H1 (cell line): ENCODE measurements around the gene CALY. TPM values are rescaled to one million over a fixed set of nuclear protein-coding genes. Genes with fewer than 3 reads are reported as not detected.

Experiments used
- BACH1 ChIP-seq: IDR thresholded peaks from 2 replicates; pipeline ENCODE4 v1.6.1; 2012; ENCODE audit warnings: low read length, improper control_type of control experiment
- BRCA1 ChIP-seq: IDR thresholded peaks from 2 replicates; pipeline ENCODE4 v1.6.1; 2012; ENCODE audit warnings: low read depth, low read length, improper control_type of control experiment
- CBX5 ChIP-seq: fragments of 300-800, 300-1000 bp; sonication (generic); IDR thresholded peaks from 2 replicates; pipeline ENCODE4 v1.7.1; 2016; ENCODE audit warnings: antibody characterized with exemption, low read length, low read depth
- CHD1 ChIP-seq: IDR thresholded peaks from 2 replicates; pipeline ENCODE4 v1.6.1; 2012; ENCODE audit warnings: low read depth, low read length, improper control_type of control experiment
- E2F6 ChIP-seq: IDR thresholded peaks from 2 replicates; pipeline ENCODE4 v1.6.1; 2012; ENCODE audit warnings: inconsistent platforms
- EGR1 ChIP-seq: IDR thresholded peaks from 2 replicates; pipeline ENCODE4 v1.6.1; 2011; ENCODE audit warnings: low read depth, low read length, borderline replicate concordance
- EZH2 ChIP-seq: fragments of 200-600 bp; sonication (generic); IDR thresholded peaks from 2 replicates; pipeline ENCODE4 v1.7.1; 2012; ENCODE audit warnings: low read depth, mild to moderate bottlenecking, moderate library complexity, low read length, inconsistent platforms; ENCODE audit not compliant: severe bottlenecking
- FOSL1 ChIP-seq: IDR thresholded peaks from 2 replicates; pipeline ENCODE4 v1.6.1; 2011; ENCODE audit warnings: mild to moderate bottlenecking, low read depth, low read length, moderate library complexity; ENCODE audit not compliant: insufficient read depth
- HDAC6 ChIP-seq: IDR thresholded peaks from one replicate; pipeline ENCODE4 v1.7.1; 2012; ENCODE audit warnings: low read depth, mild to moderate bottlenecking, inconsistent platforms, low read length, moderate library complexity
- JUN ChIP-seq: IDR thresholded peaks from 2 replicates; pipeline ENCODE4 v1.6.1; 2011; ENCODE audit warnings: low read depth, mild to moderate bottlenecking, improper control_type of control experiment, low read length
- JUND ChIP-seq: IDR thresholded peaks from 2 replicates; pipeline ENCODE4 v1.6.1; 2011; ENCODE audit warnings: mild to moderate bottlenecking, improper control_type of control experiment, low read length
- KDM4A ChIP-seq: IDR thresholded peaks from one replicate; pipeline ENCODE4 v1.7.1; 2012; ENCODE audit warnings: low read depth, mild to moderate bottlenecking, moderate library complexity, low read length, inconsistent platforms; ENCODE audit not compliant: severe bottlenecking
- KDM5A ChIP-seq: fragments of 200-600 bp; IDR thresholded peaks from 2 replicates; pipeline ENCODE4 v1.7.1; 2012; ENCODE audit warnings: mild to moderate bottlenecking, low read length, inconsistent platforms, mixed read lengths
- NANOG ChIP-seq: IDR thresholded peaks from 2 replicates; pipeline ENCODE4 v1.6.1; 2011; ENCODE audit warnings: low read length, low read depth, mild to moderate bottlenecking, inconsistent platforms; ENCODE audit not compliant: insufficient read depth, poor library complexity, severe bottlenecking
- NRF1 ChIP-seq: IDR thresholded peaks from 2 replicates; pipeline ENCODE4 v1.6.1; 2011; ENCODE audit warnings: mild to moderate bottlenecking, low read depth, low read length, improper control_type of control experiment
- POLR2A ChIP-seq, 2 experiments: IDR thresholded peaks; 1 replicate in 1 of 2; 2 replicates in 1 of 2; pipeline ENCODE4 v1.6.1; 2011; ENCODE audit warnings: low read depth in 2 of 2, low read length in 2 of 2, mild to moderate bottlenecking in 2 of 2; ENCODE audit errors: control extremely low read depth in 1 of 2
- RNF2 ChIP-seq: fragments of 200-900, 300-1000 bp; sonication (generic); IDR thresholded peaks from 2 replicates; pipeline ENCODE4 v1.7.1; 2016; ENCODE audit warnings: borderline replicate concordance, low read depth, mild to moderate bottlenecking, antibody characterized with exemption, low read length; ENCODE audit not compliant: poor library complexity, severe bottlenecking; ENCODE audit errors: missing control alignments
- SAP30 ChIP-seq: fragments of 300-600 bp; sonication (generic); IDR thresholded peaks from 2 replicates; pipeline ENCODE4 v1.7.1; 2012; ENCODE audit warnings: low read length, moderate library complexity, mild to moderate bottlenecking, inconsistent platforms; ENCODE audit not compliant: insufficient read depth, insufficient replicate concordance
- SIRT6 ChIP-seq: IDR thresholded peaks from one replicate; pipeline ENCODE4 v1.7.1; 2012; ENCODE audit warnings: low read length, inconsistent platforms
- TAF7 ChIP-seq: optimal IDR thresholded peaks from 2 replicates; pipeline ENCODE3; 2011; ENCODE audit warnings: low read depth, mild to moderate bottlenecking, inconsistent platforms, low read length, moderate library complexity, borderline replicate concordance
- polyA plus RNA-seq, 7 experiments: library from polyadenylated mRNA; depleted of rRNA in 3 of 7; stranded (reverse) in 5 of 7; unstranded in 2 of 7; fragments of >200 nt in 5 of 7; fragments of 200-250 nt in 2 of 7; gene quantifications; 1 replicate in 5 of 7; 2 replicates in 1 of 7; 4 replicates in 1 of 7; pipeline versions ENCODE4 v1.2.1 to v1.2.3, GENCODE V29; 2011 to 2013; ENCODE audit warnings: missing spikeins in 2 of 7, mixed read lengths in 2 of 7
- total RNA-seq: library from RNA; stranded (reverse); fragmentation: NEBNext Ultra II Directional; extraction: Animal tissue kit (Norgen Biotek cat#: 25700); gene quantifications from 2 replicates; pipeline ENCODE4 v1.2.1, GENCODE V29; 2021
- TF ChIP-seq, protein P1 (sequence below): IDR thresholded peaks from 2 replicates; pipeline ENCODE4 v1.6.1; 2011; ENCODE audit warnings: low read length, improper control_type of control experiment
- TF ChIP-seq, protein P2 (sequence below): IDR thresholded peaks from 2 replicates; pipeline ENCODE4 v1.6.1; 2012; ENCODE audit warnings: inconsistent platforms

The CALY gene
- total and polyA plus RNA-seq, 2 of the 8 experiments (the other 6 are each of a cell fraction or from before 2014, with no cell fraction given) = 1.3 to 1.5 TPM

DNA sequence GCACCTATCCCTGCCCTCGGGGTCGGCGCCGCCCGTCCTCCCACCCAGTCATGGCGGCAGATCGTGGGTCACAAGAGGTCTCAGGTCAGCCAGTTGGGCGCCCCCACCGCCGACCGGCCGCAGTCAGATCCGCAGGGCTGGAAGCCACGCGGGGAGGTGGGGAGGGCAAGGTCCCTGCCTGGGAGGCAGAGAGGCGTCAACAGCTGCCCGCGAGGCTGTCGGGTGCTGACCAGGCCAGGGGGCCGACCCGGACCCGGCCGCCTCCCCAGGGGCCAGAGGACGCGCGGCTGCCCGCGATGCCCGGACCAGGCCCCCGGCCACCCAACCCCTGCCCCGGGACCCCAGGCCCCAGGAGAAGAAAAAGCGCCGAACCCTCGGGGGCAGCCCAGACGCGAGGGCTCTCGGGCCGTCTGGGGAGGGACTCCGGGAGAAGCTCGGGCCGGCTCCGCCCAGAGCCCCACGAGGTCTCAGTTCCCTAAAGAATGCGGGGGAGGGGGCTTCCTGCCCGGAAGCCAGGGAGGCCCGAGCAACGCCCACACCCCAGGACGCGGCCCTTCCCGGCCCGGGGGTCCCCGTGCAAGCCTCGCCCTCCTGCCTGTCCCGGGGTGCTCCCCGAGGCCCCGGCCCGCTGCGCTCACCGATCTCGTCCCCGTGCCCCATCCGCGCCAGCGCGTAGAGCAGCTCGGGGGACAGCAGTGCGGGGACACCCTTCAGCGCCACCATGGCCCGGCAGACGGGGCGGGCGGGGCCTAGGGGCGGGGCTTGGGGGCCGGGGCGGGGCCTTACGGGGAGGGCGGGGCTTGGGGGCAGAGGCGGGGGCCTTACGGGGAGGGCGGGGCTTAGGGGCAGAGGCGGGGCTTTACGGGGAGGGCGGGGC is 20.8 kb upstream of the CALY start, which contains the start of gene FUOM (continued):
- TF ChIP-seq SAP30 = no peak
- no peak for TF ChIP-seq JUN
- no peak for TF ChIP-seq SIRT6
- TF ChIP-seq EGR1 = peak; percentile 89; the same call in 1 of the 2 replicates
- no peak for TF ChIP-seq EZH2
- TF ChIP-seq BRCA1 = no peak
- TF ChIP-seq CBX5 = no peak
- 0 out of 2 replicates have a peak, but pooled peaks have one; percentile 8 for TF ChIP-seq E2F6
- no peak for TF ChIP-seq FOSL1
- no peak for TF ChIP-seq JUND
- TF ChIP-seq, protein P1, sequence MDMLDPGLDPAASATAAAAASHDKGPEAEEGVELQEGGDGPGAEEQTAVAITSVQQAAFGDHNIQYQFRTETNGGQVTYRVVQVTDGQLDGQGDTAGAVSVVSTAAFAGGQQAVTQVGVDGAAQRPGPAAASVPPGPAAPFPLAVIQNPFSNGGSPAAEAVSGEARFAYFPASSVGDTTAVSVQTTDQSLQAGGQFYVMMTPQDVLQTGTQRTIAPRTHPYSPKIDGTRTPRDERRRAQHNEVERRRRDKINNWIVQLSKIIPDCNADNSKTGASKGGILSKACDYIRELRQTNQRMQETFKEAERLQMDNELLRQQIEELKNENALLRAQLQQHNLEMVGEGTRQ = no peak
- TF ChIP-seq, protein P2, sequence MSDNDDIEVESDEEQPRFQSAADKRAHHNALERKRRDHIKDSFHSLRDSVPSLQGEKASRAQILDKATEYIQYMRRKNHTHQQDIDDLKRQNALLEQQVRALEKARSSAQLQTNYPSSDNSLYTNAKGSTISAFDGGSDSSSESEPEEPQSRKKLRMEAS = peak; percentile 27; the same call in 1 of the 2 replicates
- no peak for TF ChIP-seq NRF1
- no peak for TF ChIP-seq CHD1
- TF ChIP-seq RNF2 = no peak
- no peak for TF ChIP-seq HDAC6
- peak in 1 of 2 experiments; percentile 80; a peak in 2 of 3 replicates for TF ChIP-seq POLR2A (IDR thresholded peaks at IDR 0.05; ENCODE audit: control extremely low read depth in 1 of 2, low read depth in 2 of 2, low read length in 2 of 2)
- TF ChIP-seq BACH1 = no peak
- peak; percentile 77 for TF ChIP-seq KDM4A
- TF ChIP-seq KDM5A = no peak
- TF ChIP-seq TAF7 = no peak
- TF ChIP-seq NANOG = no peak
